Lung microvascular endothelial cell (primary cell): Measurements from ENCODE around the gene ARHGAP26. TPM values are rescaled to one million over a fixed set of nuclear protein-coding genes. Genes with fewer than 3 reads are reported as not detected.
A peak's percentile ranks its signal among the peaks of the same experiment; 100 is the strongest.

Experiments
- DNase-seq, 2 donors: peaks; one replicate each; pipeline versions ENCODE4 v3.0.0 to v3.0.0-alpha.2; 2010; ENCODE audit warnings: low read depth in 2 of 2
- total RNA-seq: library from RNA; depleted of rRNA; stranded (reverse); fragments of >200 nt; gene quantifications from 2 replicates; pipeline ENCODE4 v1.2.1, GENCODE V29; 2014

ARHGAP26 gene
- total RNA-seq, 1 donor from 2014 or later = 34.5 TPM

DNA sequence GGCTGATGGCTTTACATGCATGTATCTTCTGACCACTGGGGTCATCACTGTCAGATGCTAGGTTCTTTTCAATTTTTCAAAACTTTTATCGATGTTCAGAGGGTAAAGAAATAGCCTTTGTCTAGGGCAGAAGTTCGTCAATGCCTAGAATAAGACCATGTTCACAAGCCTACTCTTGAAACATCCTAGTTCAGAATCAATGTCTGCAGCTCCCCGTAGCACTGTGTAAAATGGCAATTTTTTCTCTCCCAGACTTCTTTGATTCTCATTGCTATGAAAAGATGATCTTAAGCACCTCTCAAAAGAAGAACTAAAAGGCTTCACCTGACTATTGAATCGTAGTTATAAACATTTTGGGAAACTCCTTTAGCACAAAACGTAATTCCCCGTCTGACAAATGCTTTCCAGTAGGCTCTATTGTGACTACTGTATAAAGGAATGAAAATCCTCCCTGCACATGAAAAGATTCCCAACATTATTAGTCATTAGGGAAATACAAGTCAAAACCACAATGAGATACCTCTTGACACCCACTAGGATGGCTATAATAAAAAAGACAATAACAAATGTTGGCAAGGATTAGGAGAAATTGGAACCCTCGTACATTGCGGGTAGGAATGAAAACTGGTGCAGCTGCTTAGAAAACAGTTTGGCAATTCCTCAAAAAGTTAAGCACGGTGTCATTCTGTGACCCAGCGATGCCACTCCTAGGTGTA lies 263.5 kb downstream of the ARHGAP26 start:
- peak; percentile 61 to 87 for DNase-seq

DNA sequence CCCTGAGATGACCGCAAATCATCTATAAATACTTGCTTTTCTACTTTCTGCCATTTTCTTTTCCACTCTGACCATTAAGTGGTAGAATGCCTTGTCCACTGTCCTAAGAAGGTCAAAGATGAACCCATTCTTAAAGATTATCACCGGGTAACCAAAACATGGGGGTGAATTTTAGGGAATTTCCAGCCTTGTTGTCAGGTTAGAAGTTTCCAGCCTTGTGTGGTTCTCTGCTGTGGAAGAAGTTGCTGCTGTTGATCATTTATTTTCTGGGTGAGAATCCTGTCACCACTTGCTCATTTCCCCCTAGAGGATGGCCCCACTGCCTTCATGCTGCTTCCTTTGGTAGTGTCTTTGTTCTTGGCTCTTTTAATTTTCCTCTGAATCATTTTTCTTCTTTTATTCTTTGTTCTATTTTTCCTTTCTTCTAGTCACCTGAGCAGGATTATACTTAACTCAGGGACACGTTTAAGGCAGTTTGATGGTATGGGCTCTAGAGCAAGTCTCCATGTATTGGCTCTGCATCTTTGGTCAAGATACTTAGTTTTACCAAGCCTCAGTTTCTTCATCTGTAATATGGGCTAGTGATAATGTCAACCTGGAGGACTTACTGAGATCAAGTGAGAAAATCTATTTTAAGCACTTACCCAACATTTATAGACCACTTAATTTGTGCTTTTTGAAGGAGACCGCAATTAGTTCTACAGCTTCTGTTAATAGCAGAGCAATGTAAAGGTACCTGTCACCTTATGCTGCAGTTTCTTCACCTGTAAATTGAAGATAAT lies 266.2 kb downstream of the ARHGAP26 start:
- no peak for DNase-seq

DNA sequence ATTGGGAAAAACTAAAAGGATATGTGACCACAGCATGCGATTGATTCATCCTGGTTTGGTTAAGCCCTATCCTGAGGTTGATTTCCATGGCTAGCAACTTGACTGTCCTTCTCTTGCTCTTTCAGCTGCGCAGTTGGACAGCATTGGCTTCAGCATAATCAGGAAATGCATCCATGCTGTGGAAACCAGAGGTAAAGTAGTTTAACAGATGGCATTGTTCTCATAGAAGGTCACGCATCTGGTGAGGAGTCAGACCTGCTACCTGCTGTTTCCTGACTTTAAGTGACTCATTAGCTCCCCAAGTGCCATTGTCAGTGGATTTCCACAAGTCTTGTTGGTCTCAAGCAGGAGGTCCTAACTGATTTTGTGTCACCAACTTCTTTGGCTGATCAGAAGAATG lies 266.9 kb downstream of the ARHGAP26 start:
- peak; percentile 95 to 98 for DNase-seq

DNA sequence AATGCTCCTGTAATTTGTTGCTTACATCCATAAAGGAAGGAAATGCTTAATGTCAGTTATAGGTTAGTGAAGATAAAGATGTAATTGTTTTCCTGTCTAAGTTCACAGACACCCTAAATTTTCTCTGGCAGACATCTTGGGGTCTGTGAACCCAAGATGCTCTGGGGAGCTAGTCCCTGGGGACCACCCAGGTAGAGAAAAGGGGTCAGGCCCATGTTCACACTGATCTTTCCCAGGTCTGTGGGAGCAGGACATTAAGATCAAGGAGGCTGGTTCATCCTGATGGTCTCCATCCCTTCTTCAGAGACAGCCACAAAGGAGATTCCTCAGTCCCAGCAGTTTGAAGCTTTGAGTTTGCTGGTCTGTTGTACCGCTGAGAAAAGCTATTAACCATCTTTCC lies 267.5 kb downstream of the ARHGAP26 start:
- DNase-seq = no peak

DNA sequence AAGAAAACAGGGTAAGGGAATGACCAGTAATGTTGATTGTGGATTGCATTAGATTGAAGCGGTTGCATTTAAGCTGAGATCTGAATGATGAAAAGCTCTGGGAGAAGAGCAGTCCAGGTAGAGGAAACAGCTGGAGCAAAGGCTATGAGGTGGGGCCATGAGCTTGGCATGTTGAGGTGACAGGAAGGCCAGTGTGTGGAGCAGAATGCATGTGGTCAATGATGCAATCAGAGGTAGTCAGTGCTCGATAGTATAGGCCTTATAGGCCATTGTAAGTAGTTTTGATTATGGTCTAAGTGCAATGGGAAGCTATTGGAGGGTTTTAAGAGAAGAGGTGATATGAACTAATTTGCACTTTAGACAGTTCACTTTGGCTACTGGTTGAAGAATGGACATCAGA lies 270.4 kb downstream of the ARHGAP26 start:
- DNase-seq = peak in 1 of 2 donors; percentile 40

DNA sequence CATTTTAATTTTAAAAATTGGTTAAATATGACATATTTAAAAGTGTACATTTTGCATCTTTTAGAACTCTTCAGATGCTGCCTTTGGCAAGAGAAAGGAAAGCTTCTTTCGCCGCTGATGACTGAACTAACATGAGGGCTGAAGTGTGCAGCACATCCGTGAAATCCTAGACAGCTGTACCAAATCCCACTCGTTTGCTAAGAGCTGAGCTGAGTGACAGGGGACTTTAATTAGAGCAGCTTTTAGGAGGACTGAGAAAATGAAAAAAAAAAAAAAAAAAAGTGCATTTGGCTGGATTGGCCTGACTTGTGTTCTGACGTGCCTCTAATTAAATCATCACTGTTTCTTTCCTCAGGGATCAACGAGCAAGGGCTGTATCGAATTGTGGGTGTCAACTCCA lies 271.3 kb downstream of the ARHGAP26 start:
- DNase-seq = no peak

DNA sequence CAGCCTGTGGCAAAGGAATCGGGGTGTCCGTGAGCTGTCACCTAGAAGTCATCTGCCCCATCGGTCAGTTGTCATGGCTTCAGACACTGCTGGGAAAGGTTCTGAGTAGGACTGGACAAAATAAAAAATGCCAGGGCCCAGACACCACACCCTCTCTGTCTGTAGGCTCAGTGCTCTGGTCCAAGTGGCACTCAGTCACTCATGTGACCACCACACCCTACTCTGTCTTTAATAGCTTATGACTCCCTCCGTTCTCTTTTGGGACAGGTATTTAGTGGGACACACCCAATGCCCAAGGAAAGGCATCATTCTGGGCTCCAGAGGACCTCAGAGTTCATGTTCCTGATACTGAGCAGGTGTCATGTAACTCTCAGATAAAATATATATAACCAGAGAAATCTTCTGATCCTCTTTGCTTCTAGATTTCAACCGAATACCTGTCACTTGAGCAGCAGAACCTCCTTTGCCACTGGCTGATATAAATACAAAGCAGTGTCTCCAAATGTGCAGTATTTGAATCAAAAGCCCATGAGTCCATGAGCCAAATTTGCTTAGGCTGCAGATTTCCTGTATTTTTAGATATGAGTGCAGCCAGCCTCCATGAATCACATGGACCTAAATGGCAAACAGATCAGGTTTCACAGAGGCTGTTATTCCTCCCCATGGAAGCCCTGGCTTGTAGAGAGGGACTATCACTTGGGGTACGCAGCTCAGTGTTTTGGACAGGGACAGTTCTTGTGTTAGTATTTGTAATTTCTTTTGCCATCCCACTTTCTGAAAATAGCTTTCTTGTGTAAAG lies 272.0 kb downstream of the ARHGAP26 start:
- DNase-seq = no peak

DNA sequence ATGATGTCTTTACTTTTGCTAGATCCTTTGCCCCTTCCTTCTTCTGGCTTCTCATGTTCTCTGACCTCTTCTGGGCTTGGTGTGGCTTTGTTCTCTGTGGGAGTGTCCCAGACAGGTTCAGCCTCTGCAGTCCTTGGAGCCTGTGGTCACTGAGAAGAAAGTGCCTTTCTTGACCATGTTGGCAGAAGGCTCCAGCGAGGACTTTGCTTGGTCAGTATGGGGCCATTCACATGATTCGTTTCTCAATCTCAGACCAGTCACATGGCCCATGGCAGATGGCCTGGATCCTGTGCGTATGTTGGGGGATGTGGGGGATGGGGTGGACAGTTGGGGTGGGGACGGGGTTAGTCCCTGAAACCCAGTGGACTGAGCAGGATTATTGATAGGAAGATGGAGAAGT lies 274.1 kb downstream of the ARHGAP26 start:
- DNase-seq = no peak

DNA sequence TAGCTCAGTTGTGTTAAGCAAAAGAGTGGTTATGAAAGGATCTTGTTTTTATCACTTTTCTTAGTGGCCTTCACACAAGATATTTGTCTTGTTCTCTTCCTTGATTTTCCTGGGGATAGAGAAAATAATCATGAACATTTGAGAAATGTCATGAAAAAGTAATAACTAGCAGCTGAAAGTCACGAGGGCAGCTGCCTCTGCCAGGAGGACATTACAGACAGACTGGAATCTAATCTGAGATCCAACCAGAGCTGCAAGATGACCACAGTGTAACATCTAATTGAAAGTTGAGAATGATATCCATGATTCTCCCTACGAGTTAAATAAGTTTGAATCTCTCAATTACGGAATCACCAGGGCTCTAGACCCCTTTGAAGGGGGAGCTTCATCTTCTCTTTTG lies 274.9 kb downstream of the ARHGAP26 start:
- DNase-seq = no peak

DNA sequence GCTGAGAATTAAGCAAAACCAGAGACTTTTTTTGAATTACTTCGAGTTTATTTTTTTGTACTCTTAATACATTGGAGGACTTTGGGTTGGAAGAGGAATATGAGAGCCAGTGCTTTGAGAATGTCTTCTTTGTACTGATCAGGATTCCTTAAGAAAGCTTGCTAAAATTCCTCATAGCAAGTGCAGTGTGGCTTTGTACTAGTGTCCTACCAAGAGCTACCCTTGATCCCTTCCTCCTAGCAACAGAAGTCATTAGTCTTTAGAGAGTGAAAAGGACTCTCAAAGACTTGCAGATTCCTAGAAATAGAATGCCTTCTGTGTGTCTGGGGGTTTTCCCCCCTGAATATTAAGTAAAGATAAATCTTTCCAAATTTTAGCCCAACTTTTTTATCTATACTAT lies 276.1 kb downstream of the ARHGAP26 start:
- DNase-seq = no peak

DNA sequence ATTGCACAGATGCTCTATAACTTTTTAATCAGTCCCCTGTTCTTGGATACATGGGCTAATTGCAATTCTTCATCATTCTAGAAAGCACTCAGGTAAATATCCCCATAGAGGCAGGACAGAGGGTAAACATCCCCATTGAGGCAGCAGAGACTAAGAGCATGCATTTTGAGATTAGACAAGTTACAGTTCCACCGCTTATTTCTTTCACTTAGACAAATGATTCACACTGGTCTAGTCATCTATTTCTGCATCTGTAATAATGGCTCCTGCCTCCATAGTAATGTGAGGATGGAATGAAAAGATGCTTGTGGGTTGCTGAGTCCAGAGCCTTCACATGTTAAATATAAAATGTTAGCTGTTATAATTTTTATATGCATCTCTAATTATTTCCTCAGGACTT lies 276.9 kb downstream of the ARHGAP26 start:
- no peak for DNase-seq

DNA sequence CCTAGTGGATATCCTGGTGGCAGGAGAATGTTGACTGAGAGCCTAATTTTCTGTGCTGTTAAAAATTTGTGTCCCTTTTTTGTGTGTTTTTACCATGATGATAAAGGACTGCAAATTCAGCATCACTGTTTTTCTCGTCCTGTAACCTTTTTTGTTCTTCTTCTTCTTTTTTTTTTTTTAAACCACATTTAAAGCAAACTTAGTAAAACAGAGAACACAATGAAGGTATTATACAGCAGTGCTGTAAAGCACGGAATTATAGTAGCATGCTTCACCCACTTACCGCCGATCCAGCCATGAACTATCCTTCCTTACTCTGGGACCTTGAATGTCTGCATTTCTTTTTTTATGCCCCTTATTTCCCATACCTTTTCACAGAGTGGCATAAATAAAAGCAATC lies 280.0 kb downstream of the ARHGAP26 start:
- no peak for DNase-seq

DNA sequence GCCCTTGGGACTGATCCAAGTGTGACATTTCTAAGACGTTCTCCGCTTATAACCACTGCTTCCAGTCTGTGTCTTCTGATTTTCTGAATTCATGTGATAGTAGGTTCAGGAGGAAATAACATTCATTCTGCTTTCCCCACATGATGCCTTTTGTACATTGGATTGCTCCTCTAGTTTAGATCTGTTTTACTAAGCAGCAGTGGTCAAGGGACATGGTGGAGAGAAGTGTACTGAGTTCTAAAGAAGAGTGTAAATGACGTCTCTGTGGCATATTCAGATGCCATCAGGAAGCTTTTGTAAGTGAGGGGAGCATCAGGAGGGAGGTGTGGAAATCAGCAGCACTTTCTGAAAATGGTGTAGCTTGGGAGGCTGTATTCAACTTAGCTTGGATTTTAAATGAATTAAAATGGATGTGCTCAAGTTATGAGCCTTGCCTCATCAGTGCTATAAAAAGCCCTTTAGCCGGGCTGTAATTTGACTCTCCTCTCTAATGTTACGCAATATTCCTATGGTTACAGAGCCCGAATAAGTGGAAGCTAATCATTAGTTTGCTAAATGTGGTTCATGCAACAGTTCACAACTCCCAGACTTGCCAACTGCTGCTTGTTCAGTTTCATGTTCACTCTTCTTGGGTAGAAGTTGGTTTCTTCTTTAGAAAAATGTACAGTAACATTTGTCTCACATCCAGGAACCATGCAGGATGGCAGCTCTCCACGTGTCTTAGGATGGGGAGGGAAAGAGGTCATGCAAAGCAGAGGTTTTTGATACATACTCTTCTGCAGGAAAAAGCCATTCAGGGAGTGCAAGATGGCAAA lies 281.3 kb downstream of the ARHGAP26 start:
- DNase-seq = peak in 1 of 2 donors; percentile 22

DNA sequence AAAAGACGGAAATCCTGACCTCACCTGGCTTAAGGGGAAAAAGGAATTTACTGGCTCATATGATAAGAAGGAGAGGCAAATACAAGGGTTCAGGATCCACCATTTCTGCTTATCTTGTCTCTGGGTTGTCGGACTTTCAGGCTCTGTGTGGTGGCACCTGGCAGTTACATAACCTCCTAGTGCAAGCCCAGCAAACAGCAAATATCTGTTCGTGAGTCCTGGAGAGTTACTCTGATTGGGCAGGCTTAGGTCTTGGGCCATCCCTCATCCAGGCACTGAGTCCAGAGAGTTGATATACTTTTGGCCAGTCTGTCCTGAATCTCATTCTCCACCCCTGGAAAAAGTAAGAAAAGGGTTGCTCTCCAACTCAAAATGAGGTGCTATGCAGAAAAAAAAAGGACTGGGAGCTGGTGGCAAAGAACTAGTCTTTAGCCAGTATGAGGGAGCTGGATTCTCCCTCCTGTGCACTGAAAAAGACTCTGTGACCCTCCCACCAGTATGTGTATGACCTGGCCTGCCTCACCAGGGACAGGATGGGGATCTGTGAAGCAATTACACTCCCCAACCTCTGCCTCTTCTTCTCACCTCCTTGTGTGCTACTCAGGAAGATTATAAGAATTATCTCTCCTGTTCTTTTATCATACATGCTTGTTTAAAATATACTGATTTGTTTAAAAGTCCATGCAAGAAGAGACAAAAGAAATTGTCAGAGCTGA lies 282.9 kb downstream of the ARHGAP26 start:
- DNase-seq = no peak

DNA sequence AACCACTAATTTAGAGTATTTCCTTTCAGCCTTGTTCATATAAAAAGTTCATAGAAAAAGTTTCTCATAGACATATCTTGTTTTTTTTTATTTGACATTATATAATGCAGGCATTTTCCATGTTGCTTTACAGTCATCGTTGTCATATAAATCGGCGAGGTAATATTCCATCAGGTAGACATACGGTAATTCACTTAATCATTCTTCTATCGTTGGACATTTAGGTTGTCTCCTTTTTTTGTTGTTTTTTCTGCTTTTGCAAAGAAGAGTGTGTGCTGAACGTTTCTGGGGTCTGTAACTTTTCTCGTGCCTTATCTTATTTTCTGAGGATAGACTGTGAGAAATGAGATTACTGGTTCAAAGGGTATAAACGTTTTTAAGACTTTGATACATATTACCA lies 283.6 kb downstream of the ARHGAP26 start:
- no peak for DNase-seq

DNA sequence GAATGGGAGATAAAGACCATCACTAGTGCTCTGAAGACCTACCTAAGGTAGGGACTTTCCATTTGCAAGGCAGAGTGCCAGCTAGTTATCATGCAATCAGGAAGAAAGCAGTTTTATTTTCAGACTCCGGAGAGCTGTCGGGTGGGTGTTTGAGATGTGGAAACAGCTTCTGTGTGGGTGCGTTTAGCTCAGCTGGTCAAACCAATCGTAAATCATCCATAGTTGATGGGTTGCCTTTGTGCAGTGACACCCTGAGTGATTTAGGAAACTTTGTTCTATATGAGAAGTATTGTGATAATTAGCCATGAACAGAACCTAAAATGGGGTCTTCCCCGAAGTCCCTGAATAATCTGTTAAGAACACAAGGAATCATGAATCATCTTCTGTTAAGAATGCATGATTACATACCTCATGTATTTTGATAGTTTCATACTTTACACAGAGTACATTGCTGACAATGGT lies 284.3 kb downstream of the ARHGAP26 start:
- DNase-seq = peak in 1 of 2 donors; percentile 68

DNA sequence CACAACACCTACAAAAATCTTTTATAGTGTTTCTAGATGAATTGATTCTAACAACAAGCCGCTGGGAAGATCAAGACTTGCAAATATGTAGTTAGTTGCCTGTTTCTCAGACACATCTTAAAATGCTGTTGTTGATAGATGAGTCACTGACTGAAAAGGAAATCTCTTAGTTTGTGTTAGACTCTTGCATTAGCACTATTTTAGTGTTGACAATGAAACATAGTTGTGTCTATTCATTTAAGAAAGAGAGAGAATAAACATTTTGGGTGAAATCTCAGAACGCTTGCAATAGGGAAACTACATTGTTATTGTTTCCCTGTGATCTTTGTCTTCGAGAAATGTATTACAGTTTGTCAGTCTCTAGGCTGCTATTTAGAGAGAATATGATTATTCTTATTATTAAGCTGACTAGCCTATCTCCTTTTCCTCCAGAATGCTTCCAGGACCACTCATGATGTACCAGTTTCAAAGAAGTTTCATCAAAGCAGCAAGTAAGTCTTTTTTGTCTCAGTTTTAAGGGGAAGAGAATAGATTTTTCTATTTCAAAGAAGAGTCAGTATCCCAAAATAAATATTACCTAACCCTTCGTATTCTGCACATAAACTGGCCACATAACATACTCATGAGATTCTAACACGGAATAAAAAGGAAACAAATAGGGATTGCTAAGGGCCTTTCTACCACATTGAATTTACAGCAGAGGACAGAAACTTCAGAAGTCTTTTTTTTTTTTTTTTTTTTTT lies 285.6 kb downstream of the ARHGAP26 start:
- peak in 1 of 2 donors; percentile 75 for DNase-seq

DNA sequence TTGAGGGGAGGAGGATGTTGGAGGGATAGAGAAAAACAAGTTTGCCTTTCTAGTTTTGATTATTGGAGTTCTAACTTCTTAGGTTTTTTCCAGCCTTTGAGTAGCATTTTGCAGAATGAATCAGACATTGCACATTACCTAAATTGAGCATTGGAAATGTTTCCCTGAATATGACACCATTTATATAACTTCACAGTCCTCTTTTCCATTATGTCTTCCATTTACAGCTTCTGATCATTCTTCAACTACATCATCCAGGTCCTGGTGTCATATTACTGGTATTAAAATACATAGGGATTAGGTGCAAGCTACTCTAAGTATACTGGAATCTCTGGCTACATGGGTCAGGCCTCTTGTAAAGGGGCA lies 286.1 kb downstream of the ARHGAP26 start:
- no peak for DNase-seq

DNA sequence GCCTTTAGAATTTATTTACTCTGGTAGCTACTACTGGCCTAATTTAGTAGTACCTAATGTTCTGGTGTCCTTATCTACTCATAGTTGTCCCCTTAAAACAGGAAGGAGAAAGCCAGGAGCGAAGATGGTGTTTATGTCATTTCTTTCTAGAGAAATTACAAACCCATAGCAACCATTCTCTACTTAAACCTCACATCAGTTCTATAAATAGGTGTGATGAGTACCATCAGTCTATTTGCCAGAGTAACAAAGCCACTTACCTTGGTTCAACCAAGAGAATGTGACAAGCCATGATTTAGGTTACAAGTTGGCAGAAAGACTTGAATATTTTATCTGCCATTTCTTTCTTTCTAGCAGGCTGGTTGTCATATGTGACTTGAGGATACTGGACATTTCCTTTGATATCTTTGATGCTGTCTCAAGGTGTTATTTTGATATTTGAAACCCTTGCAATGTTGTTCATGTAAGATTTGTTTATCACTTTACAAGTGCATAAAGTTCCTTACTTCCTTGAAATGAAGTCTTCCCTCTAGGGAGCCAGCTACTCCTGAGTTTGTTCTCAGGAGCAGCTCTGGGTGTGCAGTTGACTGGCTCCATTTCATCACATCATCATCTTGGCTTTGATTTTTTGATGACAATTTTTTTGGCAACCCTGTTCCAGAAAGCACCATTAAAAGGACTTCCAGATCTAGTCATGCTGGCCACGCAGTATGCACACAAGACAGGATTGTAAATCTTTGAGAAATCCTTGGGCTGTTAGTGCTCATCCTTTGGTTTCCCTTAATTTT lies 286.8 kb downstream of the ARHGAP26 start:
- DNase-seq = no peak
